ENCODE data around the gene RPL36. TPM values are rescaled to one million over a fixed set of nuclear protein-coding genes. Genes with fewer than 3 reads are reported as not detected.
"Not testable (repeated sequence)": the region's sequence is repeated elsewhere in the genome, so short reads cannot be mapped to it uniquely, and the experiment has no call there.

The RPL36 gene
- polyA plus RNA-seq, 1 of the 3 experiments (the other 2 are of a cell fraction), result 1,383 TPM

DNA sequence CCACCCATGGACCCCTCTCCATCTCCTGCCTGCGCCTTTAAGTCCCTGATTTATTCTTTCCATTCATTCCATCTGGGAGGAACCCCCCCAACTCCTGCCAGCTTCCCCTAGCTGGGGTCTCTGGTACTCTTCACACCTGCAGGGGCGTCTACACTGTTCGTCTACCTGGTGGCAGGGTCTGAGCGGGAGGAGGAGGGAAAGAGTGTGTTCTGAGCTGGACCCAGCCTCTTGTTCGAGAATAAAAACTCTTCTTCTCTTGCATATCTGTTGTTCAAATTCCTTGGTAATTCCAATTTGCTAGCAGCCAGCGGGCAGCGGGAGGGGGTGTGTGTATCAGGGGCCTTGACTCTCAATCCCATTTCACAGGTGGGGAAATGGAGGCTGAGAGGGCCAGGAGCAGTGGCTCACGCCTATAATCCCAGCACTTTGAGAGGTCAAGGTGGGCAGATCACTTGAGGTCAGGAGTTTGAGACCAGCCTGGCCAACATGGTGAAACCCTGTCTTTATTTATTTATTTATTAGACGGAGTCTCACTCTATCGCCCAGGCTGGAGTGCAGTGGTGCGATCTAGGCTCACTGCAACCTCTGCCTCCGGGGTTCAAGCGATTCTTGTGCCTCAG is 1.7 kb upstream of the RPL36 start:
- 91% methylated on average over 13 of the region's 13 CpGs for WGBS (ENCODE audit: low lambda C conversion rate)

DNA sequence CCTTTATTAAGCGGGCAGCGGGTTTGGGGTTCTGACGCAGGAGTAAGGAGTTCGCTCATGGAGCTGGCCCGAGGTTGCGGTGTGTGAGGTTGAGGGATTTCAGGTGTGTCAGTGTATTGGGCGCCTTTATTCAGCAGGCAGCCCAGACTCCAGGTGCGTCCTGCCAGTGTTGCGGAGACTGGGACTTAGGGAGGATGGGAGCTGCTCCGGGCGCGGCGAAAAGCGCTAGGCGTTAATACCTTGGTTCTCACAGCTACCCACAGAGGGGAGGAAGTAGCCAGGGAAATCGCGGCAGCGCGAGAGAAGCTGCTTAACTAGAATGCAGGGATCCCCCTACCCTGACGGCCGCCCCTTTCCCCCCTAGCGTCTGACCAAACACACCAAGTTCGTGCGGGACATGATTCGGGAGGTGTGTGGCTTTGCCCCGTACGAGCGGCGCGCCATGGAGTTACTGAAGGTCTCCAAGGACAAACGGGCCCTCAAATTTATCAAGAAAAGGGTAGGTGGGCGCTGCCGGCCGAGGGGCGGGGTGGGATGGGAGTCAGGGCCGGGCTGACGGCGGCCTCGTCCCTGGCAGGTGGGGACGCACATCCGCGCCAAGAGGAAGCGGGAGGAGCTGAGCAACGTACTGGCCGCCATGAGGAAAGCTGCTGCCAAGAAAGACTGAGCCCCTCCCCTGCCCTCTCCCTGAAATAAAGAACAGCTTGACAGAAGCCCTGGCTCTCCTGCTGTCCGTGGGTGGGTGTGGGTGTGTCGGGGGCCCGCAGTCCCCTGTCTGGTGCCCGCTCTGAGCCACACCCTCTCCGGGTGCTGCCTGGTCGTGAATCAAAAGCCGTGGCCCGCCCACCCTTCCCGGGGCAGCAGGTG is 1.1 kb downstream of the RPL36 start:
- Histone ChIP-seq H2AFZ (ENCODE audit: low read depth) (no peak overlapping the region), H3F3A (replicated peaks; ENCODE audit: insufficient read depth) (peaks cover 46% of the 10 kb centered on the region), H3K4me3 (ENCODE audit: low read depth in 2 of 2, low read length in 1 of 2) (peak overlapping the region; percentile 97), H3K79me2 (ENCODE audit: insufficient read depth) (peaks cover 53% of the 10 kb centered on the region), H3K9me2 (no peaks in the 10 kb centered on the region), H3K4me2 (peak overlapping the region; percentile 93), H3K9me3 (no peaks in the 10 kb centered on the region), H3K27me3 (ENCODE audit: insufficient read depth) (no peaks in the 10 kb centered on the region), H3K36me3 (replicated peaks in 1 of 2; ENCODE audit: control insufficient read depth in 1 of 2, insufficient read depth in 2 of 2, low read length in 1 of 2) (peaks cover 9 to 45% of the 10 kb centered on the region in 2 experiments), H3K4me1 (ENCODE audit: control insufficient read depth in 1 of 2, insufficient read depth in 2 of 2, low read depth in 1 of 2, low read length in 1 of 2) (peaks cover 0 to 27% of the 10 kb centered on the region in 2 experiments; a peak in 1 of 4 replicates), H4K20me1 (ENCODE audit: insufficient read depth) (peaks cover 61% of the 10 kb centered on the region), H3K27ac (ENCODE audit: low read depth in 2 of 2, low read length in 1 of 2) (peak overlapping the region; percentile 83 to 93), H3K9ac (peak overlapping the region; percentile 94)
- DNase-seq, result peak; percentile 67
- TF ChIP-seq SIN3A (IDR thresholded peaks at IDR 0.05; ENCODE audit: borderline replicate concordance, low read depth, low read length), result peak; percentile 42; the same call in 1 of the 2 replicates
- TF ChIP-seq CHD2 (IDR thresholded peaks at IDR 0.05; ENCODE audit: low read length, partially characterized antibody), result no peak
- TF ChIP-seq FOXJ3 (CRISPR knock-in tag; IDR thresholded peaks at IDR 0.05), result no peak
- TF ChIP-seq, protein P1, sequence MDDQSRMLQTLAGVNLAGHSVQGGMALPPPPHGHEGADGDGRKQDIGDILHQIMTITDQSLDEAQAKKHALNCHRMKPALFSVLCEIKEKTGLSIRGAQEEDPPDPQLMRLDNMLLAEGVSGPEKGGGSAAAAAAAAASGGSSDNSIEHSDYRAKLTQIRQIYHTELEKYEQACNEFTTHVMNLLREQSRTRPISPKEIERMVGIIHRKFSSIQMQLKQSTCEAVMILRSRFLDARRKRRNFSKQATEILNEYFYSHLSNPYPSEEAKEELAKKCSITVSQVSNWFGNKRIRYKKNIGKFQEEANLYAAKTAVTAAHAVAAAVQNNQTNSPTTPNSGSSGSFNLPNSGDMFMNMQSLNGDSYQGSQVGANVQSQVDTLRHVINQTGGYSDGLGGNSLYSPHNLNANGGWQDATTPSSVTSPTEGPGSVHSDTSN (IDR thresholded peaks at IDR 0.05), result peak; percentile 3; the same call in 1 of the 2 replicates
- TF ChIP-seq EZH2phosphoT487 (IDR thresholded peaks at IDR 0.05; ENCODE audit: borderline replicate concordance, low read depth), result no peak
- TF ChIP-seq RCOR1 (IDR thresholded peaks at IDR 0.05; ENCODE audit: low read length), result no peak
- TF ChIP-seq GABPA (IDR thresholded peaks at IDR 0.05; ENCODE audit: low read depth), result no peak
- TF ChIP-seq NRF1 (IDR thresholded peaks at IDR 0.05; ENCODE audit: low read depth, low read length), result no peak
- TF ChIP-seq NFIC (IDR thresholded peaks at IDR 0.05; ENCODE audit: borderline replicate concordance), result peak; percentile 29; the same call in 1 of the 2 replicates
- no peak for TF ChIP-seq GATA2 (CRISPR knock-in tag; IDR thresholded peaks at IDR 0.05)
- TF ChIP-seq IRF3 (IDR thresholded peaks at IDR 0.05; ENCODE audit: low read depth, low read length), result no peak
- TF ChIP-seq ELF1 (IDR thresholded peaks at IDR 0.05), result peak; percentile 22; the same call in 1 of the 2 replicates
- 0 out of 2 replicates have a peak, but pooled peaks have one; percentile 17 for TF ChIP-seq TAF1 (IDR thresholded peaks at IDR 0.05; ENCODE audit: borderline replicate concordance, low read depth, low read length)
- TF ChIP-seq RFX5 (IDR thresholded peaks at IDR 0.05; ENCODE audit: low read length), result no peak
- TF ChIP-seq FOXM1 (IDR thresholded peaks at IDR 0.05; ENCODE audit: low read depth), result no peak
- TF ChIP-seq RAD21 (IDR thresholded peaks at IDR 0.05; ENCODE audit: low read length), result no peak
- TF ChIP-seq EP300 (IDR thresholded peaks at IDR 0.05; ENCODE audit: borderline replicate concordance in 1 of 2, low read depth in 1 of 2, low read length in 1 of 2), result no peak
- TF ChIP-seq MXI1 (IDR thresholded peaks at IDR 0.05; ENCODE audit: low read depth, low read length), result no peak
- TF ChIP-seq POLR2AphosphoS5 (IDR thresholded peaks at IDR 0.05; ENCODE audit: low read depth, low read length), result peak; percentile 47; the same call in 1 of the 2 replicates
- TF ChIP-seq, protein P2, sequence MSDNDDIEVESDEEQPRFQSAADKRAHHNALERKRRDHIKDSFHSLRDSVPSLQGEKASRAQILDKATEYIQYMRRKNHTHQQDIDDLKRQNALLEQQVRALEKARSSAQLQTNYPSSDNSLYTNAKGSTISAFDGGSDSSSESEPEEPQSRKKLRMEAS (IDR thresholded peaks at IDR 0.05; ENCODE audit: low read depth), result peak; percentile 28; the same call in 1 of the 2 replicates
- TF ChIP-seq FOSL2 (IDR thresholded peaks at IDR 0.05; ENCODE audit: borderline replicate concordance, low read depth), result no peak
- TF ChIP-seq YY1 (IDR thresholded peaks at IDR 0.05; ENCODE audit: low read depth), result no peak
- no peak for TF ChIP-seq TCF12 (IDR thresholded peaks at IDR 0.05)
- 2% methylated on average over 24 of the region's 54 CpGs for WGBS (ENCODE audit: low lambda C conversion rate)
- ChIA-PET CTCF (interaction anchor here (0.5 to 3.8 kb wide), 8 partner anchors 9 to 364 kb away, joined by 3 to 31 read pairs (median 3); partner anchors contain the start of genes CATSPERD and LONP1), POLR2A (interaction anchor here (0.6 to 1.6 kb wide), 7 partner anchors 9 to 89 kb away, joined by 3 to 12 read pairs (median 5); partner anchors contain the start of genes CATSPERD, LONP1, SAFB and SAFB2)

More for the DNA sequence above, 1.7 kb upstream of the RPL36 start:
- H3F3A ChIP-seq (replicated peaks; ENCODE audit: insufficient read depth), result peaks cover 41% of the 10 kb centered on the region
- POLR2A ChIA-PET; H3K9me3 ChIP-seq; H3K27ac ChIP-seq (ENCODE audit: low read depth in 2 of 2, low read length in 1 of 2); DNase-seq; H3K4me3 ChIP-seq (ENCODE audit: low read depth in 2 of 2, low read length in 1 of 2); H3K9ac ChIP-seq; H3K4me2 ChIP-seq; H2AFZ ChIP-seq (ENCODE audit: low read depth); H3K9me2 ChIP-seq; H3K27me3 ChIP-seq (ENCODE audit: insufficient read depth): not testable (repeated sequence)
- H4K20me1 ChIP-seq (ENCODE audit: insufficient read depth), result peaks cover 32% of the 10 kb centered on the region
- H3K36me3 ChIP-seq (replicated peaks in 1 of 2; ENCODE audit: control insufficient read depth in 1 of 2, insufficient read depth in 2 of 2, low read length in 1 of 2), result peaks cover 4 to 17% of the 10 kb centered on the region in 2 experiments
- peaks cover 33% of the 10 kb centered on the region for H3K79me2 ChIP-seq (ENCODE audit: insufficient read depth)
- H3K4me1 ChIP-seq (ENCODE audit: control insufficient read depth in 1 of 2, insufficient read depth in 2 of 2, low read depth in 1 of 2, low read length in 1 of 2), result peaks cover 0 to 23% of the 10 kb centered on the region in 2 experiments; a peak in 1 of 4 replicates
- CTCF ChIA-PET, result interaction anchor here (0.6 to 3.8 kb wide), 11 partner anchors 9 to 1417 kb away, joined by 3 to 31 read pairs (median 4); partner anchors contain the start of genes CATSPERD and LONP1
